Prostate gland (tissue), 2 donors: ENCODE results near the gene ATP8B2.

Source experiments
- POLR2A ChIP-seq: fragments of 450-650 bp; IDR thresholded peaks from one replicate; pipeline ENCODE4 v1.6.1; 2016; ENCODE audit warnings: antibody characterized with exemption, mild to moderate bottlenecking
- TF ChIP-seq, protein P1 (sequence below), 4 experiments: fragments of 200-600 bp in 2 of 4; fragments of 450-650 bp in 2 of 4; sonication (generic) in 2 of 4; IDR thresholded peaks; 1 replicate in 3 of 4; 2 replicates in 1 of 4; pipeline ENCODE4 v1.5.1; 2016 to 2019; ENCODE audit warnings: antibody characterized with exemption in 4 of 4, mild to moderate bottlenecking in 2 of 4, moderate library complexity in 2 of 4

DNA sequence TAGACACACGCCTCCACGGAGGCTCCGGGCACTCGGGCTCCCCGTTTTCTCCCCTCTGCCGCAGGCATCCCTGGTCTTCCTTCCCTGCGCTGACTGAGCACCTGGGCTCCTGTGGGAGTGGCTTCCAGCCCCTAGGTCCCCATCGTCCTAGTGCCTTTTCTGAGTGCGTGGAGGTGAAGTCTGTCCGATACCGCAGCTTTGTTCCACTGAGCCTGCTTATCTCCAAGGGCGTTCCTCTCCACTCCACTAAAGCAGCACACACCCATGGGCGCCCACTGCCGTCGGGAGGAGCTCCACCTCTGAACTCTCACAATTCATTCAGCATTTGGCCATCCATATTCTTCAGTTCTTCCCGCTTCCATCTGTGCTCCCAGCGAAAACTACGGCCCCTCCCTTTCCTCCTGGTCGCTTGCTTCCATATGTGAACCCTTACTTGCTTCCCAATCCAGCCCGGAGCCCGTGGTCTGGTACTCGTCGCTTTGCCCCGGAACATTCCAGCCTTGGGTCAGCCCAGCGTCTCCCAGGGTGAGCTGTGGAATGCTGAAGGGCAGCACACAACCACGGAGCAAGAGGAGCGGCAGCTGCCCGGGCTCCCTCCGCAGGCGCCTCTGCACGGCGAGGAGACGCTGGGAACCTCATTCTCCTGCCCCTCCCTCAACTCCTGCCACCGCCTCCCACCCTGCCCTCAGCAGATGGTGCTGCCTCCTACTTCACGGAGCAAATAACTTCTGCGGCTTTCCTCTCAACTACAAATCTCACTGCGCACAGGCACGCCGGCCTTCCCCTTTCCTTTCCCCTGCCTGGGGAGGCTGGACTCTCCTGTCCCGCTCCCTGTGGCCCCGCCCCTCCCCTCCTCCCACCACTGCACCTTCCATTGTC, 27.5 kb downstream of the ATP8B2 start:
- TF ChIP-seq, protein P1, sequence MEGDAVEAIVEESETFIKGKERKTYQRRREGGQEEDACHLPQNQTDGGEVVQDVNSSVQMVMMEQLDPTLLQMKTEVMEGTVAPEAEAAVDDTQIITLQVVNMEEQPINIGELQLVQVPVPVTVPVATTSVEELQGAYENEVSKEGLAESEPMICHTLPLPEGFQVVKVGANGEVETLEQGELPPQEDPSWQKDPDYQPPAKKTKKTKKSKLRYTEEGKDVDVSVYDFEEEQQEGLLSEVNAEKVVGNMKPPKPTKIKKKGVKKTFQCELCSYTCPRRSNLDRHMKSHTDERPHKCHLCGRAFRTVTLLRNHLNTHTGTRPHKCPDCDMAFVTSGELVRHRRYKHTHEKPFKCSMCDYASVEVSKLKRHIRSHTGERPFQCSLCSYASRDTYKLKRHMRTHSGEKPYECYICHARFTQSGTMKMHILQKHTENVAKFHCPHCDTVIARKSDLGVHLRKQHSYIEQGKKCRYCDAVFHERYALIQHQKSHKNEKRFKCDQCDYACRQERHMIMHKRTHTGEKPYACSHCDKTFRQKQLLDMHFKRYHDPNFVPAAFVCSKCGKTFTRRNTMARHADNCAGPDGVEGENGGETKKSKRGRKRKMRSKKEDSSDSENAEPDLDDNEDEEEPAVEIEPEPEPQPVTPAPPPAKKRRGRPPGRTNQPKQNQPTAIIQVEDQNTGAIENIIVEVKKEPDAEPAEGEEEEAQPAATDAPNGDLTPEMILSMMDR (IDR thresholded peaks at IDR 0.05) = no peak
- TF ChIP-seq POLR2A = peak; percentile 30
